ENCODE measurements around the gene IFFO2.

- TF ChIP-seq CTCF (IDR thresholded peaks at IDR 0.05; ENCODE audit: low read depth, low read length, poor library complexity, severe bottlenecking) (no peak), EZH2phosphoT487 (IDR thresholded peaks at IDR 0.05; ENCODE audit: borderline replicate concordance, low read length) (no peak)
Measured at GRCh38 chr1:18886003-18886335, 70.5 kb downstream of the IFFO2 start.

Data from DOHH2 (cell line).